LNCAP (cell line): ENCODE measurements around the gene COPS9.

Experiments used
- CTCF ChIP-seq: fragments of 450-650 bp; IDR thresholded peaks from 2 replicates; pipeline ENCODE4 v1.5.1; 2017; ENCODE audit warnings: mild to moderate bottlenecking

COPS9 gene

DNA sequence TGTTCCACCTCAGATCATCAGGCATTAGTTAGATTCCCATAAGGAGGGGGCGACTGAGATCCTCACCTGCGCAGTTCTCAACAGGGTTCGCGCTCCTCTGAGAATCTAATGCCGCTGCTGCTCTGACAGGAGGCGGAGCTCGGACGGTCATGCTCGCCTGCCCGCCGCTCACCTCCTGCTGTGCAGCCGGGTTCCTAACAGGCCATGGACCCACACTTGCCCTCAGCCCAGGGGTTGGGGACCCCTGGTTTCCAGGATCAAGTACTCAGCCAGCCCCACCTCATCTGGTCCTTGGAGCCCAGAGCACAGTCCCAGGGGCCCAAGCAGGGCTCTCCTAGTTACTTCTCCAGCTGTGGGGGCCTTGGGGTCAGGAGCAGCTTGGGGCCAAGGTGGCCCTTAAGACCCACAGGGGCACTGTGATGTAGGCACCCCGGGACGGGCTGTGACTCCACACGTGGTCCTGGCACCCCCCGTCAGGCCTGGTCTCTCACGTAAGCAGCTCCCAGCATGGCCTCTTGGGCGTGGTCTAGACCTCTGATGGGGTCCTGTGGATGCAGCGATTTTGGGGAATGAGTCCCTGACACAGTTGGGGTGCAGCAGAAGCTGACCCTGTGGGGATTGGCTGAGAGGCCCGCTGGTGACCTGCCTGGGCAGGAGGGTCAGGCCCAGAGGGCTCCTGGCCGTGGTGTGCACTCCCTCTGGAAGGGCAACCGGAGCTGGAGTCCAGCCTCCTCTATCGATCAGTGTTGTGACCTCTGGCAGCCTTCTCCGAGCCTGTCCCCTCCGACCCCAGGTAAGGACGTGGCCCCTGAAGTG lies 32.6 kb upstream of the COPS9 start:
- TF ChIP-seq CTCF, result no peak

DNA sequence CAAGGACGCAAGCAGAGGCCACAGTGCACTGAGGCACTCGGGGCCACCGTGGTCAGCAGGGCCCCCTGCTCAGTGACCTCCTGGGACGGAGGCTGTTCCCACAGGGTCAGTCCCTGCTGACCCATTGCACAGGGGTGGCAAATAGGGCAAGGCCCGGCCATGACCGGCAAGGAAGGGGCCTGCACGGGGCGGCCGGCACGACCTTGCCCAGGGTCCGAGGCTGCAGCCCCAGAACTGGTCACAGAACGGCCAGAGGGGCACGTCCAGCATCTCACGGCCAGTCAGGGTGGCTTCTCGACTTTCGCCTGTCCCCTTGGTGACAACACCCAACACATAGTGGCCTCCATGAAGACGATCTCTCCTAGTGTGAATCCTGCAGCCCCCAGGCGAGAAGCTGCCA lies 31.9 kb upstream of the COPS9 start:
- no peak for TF ChIP-seq CTCF

DNA sequence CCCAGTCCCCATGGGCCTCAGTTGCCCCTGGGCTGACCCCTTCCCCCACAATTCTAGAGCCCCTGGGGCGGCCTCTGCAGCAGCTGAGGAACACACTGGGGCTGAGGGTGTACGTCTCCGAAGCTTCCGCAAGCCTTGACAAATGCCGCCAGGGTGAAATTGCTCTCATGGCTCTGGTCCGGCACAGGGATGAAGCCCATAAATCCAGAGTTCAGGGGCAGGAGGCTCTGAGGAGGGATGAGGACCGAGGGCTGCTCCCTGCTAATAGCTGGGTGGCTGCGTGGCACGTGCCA lies 31.4 kb upstream of the COPS9 start:
- TF ChIP-seq CTCF, result no peak

DNA sequence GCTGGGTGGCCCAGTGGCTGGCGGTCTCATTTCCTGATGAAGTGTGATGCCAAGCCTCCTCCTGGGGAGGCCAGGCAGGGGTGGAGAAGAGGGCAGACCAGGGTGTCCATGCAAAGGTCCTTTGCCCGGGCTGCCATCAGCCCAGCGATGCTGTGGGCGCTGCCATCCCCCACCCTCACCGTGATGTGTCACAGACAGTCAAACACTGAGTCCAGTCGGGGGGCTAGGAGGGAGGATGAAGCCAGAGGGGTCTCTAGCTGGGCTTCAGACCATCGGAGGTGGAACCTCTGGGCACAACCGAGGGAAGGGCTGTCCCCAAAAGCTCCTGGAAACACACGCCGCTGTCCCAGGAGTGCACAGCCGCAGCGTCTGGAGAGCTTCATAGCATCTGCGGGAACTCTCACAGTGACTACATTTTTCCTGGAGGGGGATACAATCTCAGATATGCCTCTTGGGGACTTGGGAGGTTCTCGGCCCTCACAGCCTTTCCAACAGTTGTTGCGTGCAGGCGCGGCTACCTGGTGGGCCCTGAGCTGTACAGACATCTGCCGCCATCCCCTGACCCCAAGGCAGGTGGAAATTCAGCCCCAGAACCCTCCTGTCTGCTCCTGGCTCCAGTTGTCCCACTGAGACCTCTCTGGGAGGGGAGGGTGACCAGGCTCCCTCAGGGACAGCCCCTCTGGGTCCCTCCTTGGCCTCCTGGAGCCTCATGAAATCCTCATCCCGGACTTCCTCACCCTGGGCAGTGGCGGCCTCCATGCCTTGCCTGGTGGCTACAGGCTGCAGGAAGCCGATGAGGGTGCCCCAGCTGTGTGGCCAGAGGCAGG lies 30.9 kb upstream of the COPS9 start:
- no peak for TF ChIP-seq CTCF

- no peak for TF ChIP-seq CTCF
Observed at GRCh38 chr2:240166191-240166590, 30.1 kb upstream of the COPS9 start.

- TF ChIP-seq CTCF, result no peak
Observed at GRCh38 chr2:240165661-240166060, 29.6 kb upstream of the COPS9 start.

DNA sequence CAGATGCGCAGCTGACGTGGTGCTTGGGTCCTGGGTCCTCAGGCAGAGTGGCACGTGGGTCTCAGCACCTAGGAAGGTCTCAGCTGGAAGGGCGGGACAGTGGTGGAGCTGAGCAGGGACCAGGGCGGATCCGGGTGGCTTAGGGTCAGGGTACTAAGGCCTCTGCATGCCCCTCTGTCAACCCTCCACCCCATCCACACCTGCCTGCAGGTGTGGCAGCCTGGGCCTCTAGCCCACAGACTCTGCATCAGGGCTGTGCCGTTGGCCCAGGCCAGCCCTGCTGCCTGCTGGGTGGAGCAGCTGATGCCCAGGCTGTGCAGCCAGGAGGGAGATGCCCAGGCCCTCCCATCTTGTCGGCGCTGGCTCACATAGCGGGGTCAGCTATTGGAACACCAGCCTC lies 28.9 kb upstream of the COPS9 start:
- no peak for TF ChIP-seq CTCF
